Measurements from ENCODE around the gene ATP1A1.

Gene ATP1A1

DNA sequence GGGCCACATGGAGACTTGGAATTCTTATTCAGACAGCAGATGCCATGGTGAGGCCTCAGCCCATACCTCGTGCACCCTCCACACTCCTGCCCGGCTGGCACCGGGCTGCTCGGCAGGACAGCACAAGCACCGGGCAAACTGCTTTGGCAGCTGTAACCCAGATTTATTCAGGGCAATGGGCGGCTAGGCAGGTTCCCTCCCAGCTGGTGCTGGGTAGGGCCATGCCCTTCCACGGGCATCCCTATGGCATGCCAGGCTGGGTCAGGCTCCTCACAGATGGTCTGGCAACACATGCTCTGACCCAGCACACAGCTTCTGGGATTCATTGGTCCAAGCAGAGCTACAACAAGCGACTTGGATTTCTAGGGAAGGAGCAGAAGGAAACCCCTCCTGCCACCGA, 53.4 kb downstream of the ATP1A1 start:
- TF ChIP-seq, protein P1, sequence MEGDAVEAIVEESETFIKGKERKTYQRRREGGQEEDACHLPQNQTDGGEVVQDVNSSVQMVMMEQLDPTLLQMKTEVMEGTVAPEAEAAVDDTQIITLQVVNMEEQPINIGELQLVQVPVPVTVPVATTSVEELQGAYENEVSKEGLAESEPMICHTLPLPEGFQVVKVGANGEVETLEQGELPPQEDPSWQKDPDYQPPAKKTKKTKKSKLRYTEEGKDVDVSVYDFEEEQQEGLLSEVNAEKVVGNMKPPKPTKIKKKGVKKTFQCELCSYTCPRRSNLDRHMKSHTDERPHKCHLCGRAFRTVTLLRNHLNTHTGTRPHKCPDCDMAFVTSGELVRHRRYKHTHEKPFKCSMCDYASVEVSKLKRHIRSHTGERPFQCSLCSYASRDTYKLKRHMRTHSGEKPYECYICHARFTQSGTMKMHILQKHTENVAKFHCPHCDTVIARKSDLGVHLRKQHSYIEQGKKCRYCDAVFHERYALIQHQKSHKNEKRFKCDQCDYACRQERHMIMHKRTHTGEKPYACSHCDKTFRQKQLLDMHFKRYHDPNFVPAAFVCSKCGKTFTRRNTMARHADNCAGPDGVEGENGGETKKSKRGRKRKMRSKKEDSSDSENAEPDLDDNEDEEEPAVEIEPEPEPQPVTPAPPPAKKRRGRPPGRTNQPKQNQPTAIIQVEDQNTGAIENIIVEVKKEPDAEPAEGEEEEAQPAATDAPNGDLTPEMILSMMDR (conservative IDR thresholded peaks at IDR 0.05; ENCODE audit: low read depth, low read length) = no peak
- no peak for DNase-seq (ENCODE audit: low read depth)
- H3K4me3 ChIP-seq (ENCODE audit: low read length) = no peak overlapping the region

DNA sequence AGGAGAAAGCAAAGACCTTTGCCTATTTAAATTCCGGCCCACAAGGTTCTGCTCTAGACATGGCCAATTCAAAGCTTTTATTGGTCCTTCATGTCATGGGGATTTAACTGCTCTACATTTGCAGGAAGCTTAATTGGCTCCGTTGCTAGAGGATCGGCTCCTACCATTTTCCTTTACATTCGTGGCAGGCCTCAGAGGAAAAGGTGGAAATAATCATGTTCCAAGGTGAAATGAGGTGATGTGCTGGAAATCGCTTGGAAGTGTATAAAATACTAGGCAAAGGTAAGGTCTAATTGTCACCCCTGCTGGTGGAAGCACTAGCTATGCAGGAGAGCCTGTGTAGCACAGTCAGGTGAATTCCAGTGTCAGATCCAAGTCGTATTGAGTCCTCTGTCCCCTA, 55.5 kb downstream of the ATP1A1 start:
- no peak for DNase-seq (ENCODE audit: low read depth)
- TF ChIP-seq, protein P1 (conservative IDR thresholded peaks at IDR 0.05; ENCODE audit: low read depth, low read length) = no peak
- no peak overlapping the region for H3K4me3 ChIP-seq (ENCODE audit: low read length)

DNA sequence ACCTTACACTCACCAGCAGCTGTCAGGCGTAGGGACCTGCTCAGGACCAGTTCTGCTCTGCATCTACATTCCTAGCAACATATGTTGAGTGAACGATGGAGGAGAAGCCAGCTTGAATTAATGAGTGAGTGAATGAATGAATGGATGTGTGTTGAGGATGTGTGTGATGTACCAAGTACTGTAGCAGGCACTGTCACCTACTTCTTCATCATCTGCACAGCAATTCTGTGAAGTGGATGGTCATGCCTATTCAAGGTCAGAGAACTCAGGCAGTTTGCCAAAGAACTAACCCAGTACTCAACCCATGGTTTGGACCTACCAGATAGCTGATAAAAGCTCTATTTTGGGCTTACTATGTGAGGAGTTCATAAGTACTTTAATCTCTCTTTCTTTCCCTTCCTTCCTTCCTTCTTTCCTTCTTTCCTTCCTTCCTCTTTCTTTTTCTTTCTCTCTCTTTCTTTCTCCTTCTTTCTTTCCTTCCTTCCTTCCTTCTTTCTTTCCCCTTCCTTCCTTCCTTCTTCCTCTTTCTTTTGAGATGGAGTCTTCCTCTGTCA, 56.9 kb downstream of the ATP1A1 start:
- TF ChIP-seq, protein P1 (conservative IDR thresholded peaks at IDR 0.05; ENCODE audit: low read depth, low read length) = no peak
- no peak for DNase-seq (ENCODE audit: low read depth)
- no peak overlapping the region for H3K4me3 ChIP-seq (ENCODE audit: low read length)

DNA sequence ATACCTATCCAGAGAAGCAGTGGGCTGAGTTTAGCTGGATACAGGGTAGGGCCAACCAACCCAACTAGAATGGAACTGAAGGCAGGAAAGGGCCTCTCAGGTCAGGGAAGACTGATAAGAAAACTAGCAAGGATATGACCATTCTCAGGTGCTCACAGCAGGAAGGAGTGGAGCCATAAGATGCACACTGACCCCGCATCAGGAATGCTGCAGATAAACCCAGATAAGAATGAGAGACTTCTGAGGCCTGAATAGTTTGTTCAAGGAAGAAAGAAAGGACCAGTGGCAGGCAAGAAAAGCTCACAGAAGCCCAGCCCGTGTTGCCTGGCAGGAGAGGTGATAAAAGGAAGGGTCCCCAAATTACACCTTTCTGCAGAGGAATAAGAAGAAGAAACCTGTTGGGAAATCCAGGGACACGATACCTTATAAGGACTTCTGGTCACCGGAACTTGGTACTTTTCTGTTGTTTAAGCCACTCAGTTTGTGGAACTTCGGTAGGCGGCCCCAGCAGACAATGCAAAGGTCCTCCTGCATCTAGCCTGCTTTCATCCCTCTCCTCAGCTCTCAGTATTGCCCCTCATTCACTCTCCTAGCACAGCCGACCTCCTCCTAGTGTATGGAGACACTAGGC, 58.9 kb downstream of the ATP1A1 start:
- DNase-seq (ENCODE audit: low read depth) = no peak
- H3K4me3 ChIP-seq (ENCODE audit: low read length) = no peak overlapping the region

DNA sequence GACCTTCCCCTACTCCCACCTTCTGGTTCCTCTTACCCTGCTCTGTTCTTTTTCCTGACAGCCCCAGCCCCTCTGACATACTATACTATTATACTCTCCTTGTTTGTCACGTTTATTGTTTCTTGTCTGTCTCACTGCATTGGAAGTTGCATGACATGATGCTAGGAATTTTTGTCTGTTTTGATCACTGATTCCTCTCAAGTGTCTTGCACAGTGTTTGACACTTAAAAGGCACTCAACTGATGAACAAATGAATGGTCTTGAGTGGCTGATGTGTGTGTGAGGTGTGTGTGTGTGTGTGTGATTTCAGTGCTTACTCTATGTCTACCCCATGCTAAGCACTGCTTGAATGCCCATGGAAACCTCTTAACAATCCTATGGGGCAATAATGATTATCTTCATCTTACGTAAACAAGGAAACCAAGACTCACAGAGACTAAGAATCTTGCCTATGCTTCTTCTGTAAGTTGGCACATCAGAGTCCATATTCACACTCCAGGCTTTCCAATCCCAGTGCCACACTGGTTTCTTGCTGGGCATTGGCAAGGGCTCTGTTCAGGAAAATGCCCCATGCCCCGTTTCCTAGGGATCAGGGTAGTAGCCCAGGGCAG, 59.7 kb downstream of the ATP1A1 start:
- no peak for DNase-seq (ENCODE audit: low read depth)
- no peak overlapping the region for H3K4me3 ChIP-seq (ENCODE audit: low read length)
- TF ChIP-seq, protein P1 (conservative IDR thresholded peaks at IDR 0.05; ENCODE audit: low read depth, low read length) = no peak

More for the DNA sequence above, 58.9 kb downstream of the ATP1A1 start:
- TF ChIP-seq, protein P1 (conservative IDR thresholded peaks at IDR 0.05; ENCODE audit: low read depth, low read length) = no peak

DNA sequence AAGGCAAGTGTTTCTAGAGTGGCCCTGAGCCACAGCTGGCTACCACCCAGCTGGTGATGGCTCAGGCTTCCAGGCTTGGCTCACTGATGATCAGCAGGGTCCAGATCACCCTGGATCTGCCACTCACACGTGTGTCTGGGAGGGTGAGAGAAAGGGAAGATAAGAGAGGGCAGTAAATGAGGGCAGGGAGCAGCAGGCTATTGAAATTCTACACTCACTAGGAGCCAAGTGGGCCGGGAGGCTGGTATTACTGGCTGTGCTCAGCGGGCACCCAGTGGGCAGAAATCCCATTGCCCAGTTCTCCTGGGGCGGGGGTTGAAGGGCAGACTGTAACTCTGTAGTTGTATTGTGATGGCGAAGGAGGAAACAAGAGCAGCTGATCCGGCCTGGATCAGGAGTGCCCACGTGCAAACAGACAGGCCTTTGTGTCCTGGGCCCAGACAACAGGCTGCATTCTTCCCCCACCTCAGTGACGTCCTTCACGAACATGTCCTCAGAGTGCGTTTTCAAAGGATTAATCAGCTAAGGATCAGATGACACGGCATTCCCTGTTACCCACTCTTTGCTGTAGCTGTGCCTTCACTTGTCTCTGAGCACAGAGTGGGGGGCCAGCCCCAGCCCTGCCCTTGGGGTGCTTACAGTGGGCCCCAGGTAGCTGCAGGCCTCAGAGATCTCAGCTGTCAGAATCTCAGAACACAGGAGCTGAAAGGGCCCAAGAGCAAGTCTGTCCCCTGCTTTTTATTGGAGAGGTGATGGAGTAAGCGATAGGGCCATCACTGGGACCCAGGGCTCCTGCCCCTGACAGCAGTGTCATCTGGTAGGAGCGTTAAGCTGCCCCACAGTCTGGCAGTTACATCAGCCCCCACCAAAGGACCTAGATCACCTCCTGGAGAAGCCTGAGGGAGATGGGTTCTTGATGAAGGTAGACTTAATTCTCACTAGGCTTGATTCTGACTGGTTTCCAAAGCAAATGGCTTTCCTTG, 60.5 kb downstream of the ATP1A1 start:
- TF ChIP-seq, protein P1 (conservative IDR thresholded peaks at IDR 0.05; ENCODE audit: low read depth, low read length) = no peak
- DNase-seq (ENCODE audit: low read depth) = peak; percentile 82
- no peak overlapping the region for H3K4me3 ChIP-seq (ENCODE audit: low read length)
